ENCODE results near the gene GM2A. TPM values are rescaled to one million over a fixed set of nuclear protein-coding genes. Genes with fewer than 3 reads are reported as not detected.

Gene GM2A
- total and polyA plus RNA-seq, 7 donors, result 3.0 to 12.1 (median 6.9) TPM

- TF ChIP-seq CTCF (IDR thresholded peaks at IDR 0.05), result no peak
- 87 to 92% (median 89%) methylated on average over 4 of the region's 4 CpGs for WGBS, 3 donors
- Histone ChIP-seq H3K36me3 (ENCODE audit: insufficient read depth in 1 of 2, low read depth in 1 of 2) (no peaks in the 10 kb centered on the region), H3K27me3 (ENCODE audit: insufficient read depth in 3 of 3, low read length in 2 of 3) (no peaks in the 10 kb centered on the region), H3K4me1 (peaks cover 1% of the 10 kb centered on the region), H3K4me3 (no peak overlapping the region), H3K9me3 (no peaks in the 10 kb centered on the region), H3K27ac (no peak overlapping the region)
- DNase-seq (no peak), ATAC-seq (no peak)
- intact Hi-C loops (cut with DNase I), result loop anchor here in 1 of 2 donors (5.0 to 10.0 kb wide), 2 partner anchors 68 to 191 kb away; no protein-coding TSS in a partner anchor
Observed at GRCh38 chr5:151243127-151243526, 9.9 kb upstream of the GM2A start.

GRCh38 chr5:151243564-151243963 lies 9.4 kb upstream of the GM2A start:
- no peak for ATAC-seq
- TF ChIP-seq CTCF (IDR thresholded peaks at IDR 0.05), result no peak
- intact Hi-C loops (cut with DNase I), result loop anchor here in 1 of 2 donors (5.0 to 10.0 kb wide), 2 partner anchors 69 to 191 kb away; no protein-coding TSS in a partner anchor

GRCh38 chr5:151244206-151244605 lies 8.8 kb upstream of the GM2A start:
- Histone ChIP-seq H3K4me3 (no peak overlapping the region), H3K27me3 (ENCODE audit: insufficient read depth in 3 of 3, low read length in 2 of 3) (no peaks in the 10 kb centered on the region), H3K27ac (no peak overlapping the region), H3K4me1 (no peaks in the 10 kb centered on the region), H3K36me3 (ENCODE audit: insufficient read depth in 1 of 2, low read depth in 1 of 2) (no peaks in the 10 kb centered on the region), H3K9me3 (no peaks in the 10 kb centered on the region)
- no peak for TF ChIP-seq CTCF (IDR thresholded peaks at IDR 0.05)
- intact Hi-C loops (cut with DNase I), result loop anchor here in 1 of 2 donors (5.0 to 10.0 kb wide), 2 partner anchors 69 to 192 kb away; no protein-coding TSS in a partner anchor
- ATAC-seq (no peak), DNase-seq (no peak)
- 90 to 95% (median 93%) methylated on average over 3 of the region's 3 CpGs for WGBS, 3 donors

More at GRCh38 chr5:151243564-151243963, 9.4 kb upstream of the GM2A start:
- Histone ChIP-seq H3K27ac (no peak overlapping the region), H3K9me3 (no peaks in the 10 kb centered on the region), H3K27me3 (ENCODE audit: insufficient read depth in 3 of 3, low read length in 2 of 3) (no peaks in the 10 kb centered on the region), H3K4me3 (no peak overlapping the region), H3K4me1 (no peaks in the 10 kb centered on the region), H3K36me3 (ENCODE audit: insufficient read depth in 1 of 2, low read depth in 1 of 2) (no peaks in the 10 kb centered on the region)
- no peak for DNase-seq
- 93 to 96% (median 95%) methylated on average over 4 of the region's 4 CpGs for WGBS, 3 donors

- H3K9me3 ChIP-seq, result no peaks in the 10 kb centered on the region
- WGBS, 3 donors, result 79 to 89% (median 80%) methylated on average over 4 of the region's 4 CpGs
- no peak overlapping the region for H3K27ac ChIP-seq
- no peaks in the 10 kb centered on the region for H3K4me1 ChIP-seq
- no peak for DNase-seq
- no peaks in the 10 kb centered on the region for H3K36me3 ChIP-seq (ENCODE audit: insufficient read depth in 1 of 2, low read depth in 1 of 2)
- no peak overlapping the region for H3K4me3 ChIP-seq
- no peaks in the 10 kb centered on the region for H3K27me3 ChIP-seq (ENCODE audit: insufficient read depth in 3 of 3, low read length in 2 of 3)
- ATAC-seq, result no peak
- no peak for TF ChIP-seq CTCF (IDR thresholded peaks at IDR 0.05)
- intact Hi-C loops (cut with DNase I), result loop anchor here in 1 of 2 donors (10.0 kb wide), 1 partner anchor 71 kb away; no protein-coding TSS in a partner anchor
Observed at GRCh38 chr5:151245680-151246219, 7.2 kb upstream of the GM2A start.

GRCh38 chr5:151248651-151249050 lies 4.3 kb upstream of the GM2A start:
- H3K9me3 ChIP-seq, result no peaks in the 10 kb centered on the region
- no peak overlapping the region for H3K4me3 ChIP-seq
- DNase-seq, result no peak
- H3K4me1 ChIP-seq, result peaks cover 5% of the 10 kb centered on the region
- no peak overlapping the region for H3K27ac ChIP-seq
- no peak for ATAC-seq
- no peaks in the 10 kb centered on the region for H3K27me3 ChIP-seq (ENCODE audit: insufficient read depth in 3 of 3, low read length in 2 of 3)
- intact Hi-C loops (cut with DNase I), result loop anchor here in 1 of 2 donors (10.0 kb wide), 1 partner anchor 74 kb away; no protein-coding TSS in a partner anchor
- no peaks in the 10 kb centered on the region for H3K36me3 ChIP-seq (ENCODE audit: insufficient read depth in 1 of 2, low read depth in 1 of 2)
- no peak for TF ChIP-seq CTCF (IDR thresholded peaks at IDR 0.05)
- WGBS, 3 donors, result 48 to 52% (median 49%) methylated on average over 2 of the region's 2 CpGs
